Adrenal gland (tissue), 5 donors: ENCODE data around the gene ATP11A.

Experiments
- POLR2A ChIP-seq, 2 donors: fragments of 450-650 bp; IDR thresholded peaks; one replicate each; pipeline ENCODE4 v1.6.1; 2017; ENCODE audit warnings: antibody characterized with exemption in 2 of 2, mild to moderate bottlenecking in 2 of 2, moderate library complexity in 1 of 2
- TF ChIP-seq, protein P1 (sequence below), 6 experiments: fragments of 450-650 bp in 4 of 6; fragments of 200-600 bp in 2 of 6; sonication (generic) in 1 of 6; IDR thresholded peaks; 1 replicate in 5 of 6; 2 replicates in 1 of 6; pipeline versions ENCODE4 v1.5.1 to v1.8.0; 2016 to 2021; ENCODE audit warnings: antibody characterized with exemption in 6 of 6, mild to moderate bottlenecking in 2 of 6, moderate library complexity in 1 of 6
- donor health status: DM: no; HTN: no; CAD: no.

DNA sequence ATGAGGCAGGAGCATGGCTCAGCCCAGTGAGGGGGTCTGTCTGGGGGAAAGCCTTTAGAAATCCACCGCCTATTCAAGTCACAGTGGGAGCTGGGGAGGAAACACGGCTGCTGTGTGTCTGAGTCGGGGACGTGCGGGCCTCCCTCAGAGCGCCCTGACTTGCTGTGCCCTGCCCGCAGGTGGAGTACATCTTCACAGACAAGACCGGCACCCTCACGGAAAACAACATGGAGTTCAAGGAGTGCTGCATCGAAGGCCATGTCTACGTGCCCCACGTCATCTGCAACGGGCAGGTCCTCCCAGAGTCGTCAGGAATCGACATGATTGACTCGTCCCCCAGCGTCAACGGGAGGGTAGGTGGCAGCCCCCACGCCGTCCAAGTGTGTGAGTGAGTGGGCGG is 141.4 kb downstream of the ATP11A start:
- TF ChIP-seq, protein P1, sequence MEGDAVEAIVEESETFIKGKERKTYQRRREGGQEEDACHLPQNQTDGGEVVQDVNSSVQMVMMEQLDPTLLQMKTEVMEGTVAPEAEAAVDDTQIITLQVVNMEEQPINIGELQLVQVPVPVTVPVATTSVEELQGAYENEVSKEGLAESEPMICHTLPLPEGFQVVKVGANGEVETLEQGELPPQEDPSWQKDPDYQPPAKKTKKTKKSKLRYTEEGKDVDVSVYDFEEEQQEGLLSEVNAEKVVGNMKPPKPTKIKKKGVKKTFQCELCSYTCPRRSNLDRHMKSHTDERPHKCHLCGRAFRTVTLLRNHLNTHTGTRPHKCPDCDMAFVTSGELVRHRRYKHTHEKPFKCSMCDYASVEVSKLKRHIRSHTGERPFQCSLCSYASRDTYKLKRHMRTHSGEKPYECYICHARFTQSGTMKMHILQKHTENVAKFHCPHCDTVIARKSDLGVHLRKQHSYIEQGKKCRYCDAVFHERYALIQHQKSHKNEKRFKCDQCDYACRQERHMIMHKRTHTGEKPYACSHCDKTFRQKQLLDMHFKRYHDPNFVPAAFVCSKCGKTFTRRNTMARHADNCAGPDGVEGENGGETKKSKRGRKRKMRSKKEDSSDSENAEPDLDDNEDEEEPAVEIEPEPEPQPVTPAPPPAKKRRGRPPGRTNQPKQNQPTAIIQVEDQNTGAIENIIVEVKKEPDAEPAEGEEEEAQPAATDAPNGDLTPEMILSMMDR (IDR thresholded peaks at IDR 0.05) = no peak
- TF ChIP-seq POLR2A (IDR thresholded peaks at IDR 0.05) = no peak
